Coronary artery (tissue), 2 donors: ENCODE results near the gene PIK3R1.

Experiments
- DNase-seq: peaks from one replicate; pipeline ENCODE4 v3.0.0-alpha.2; 2017; ENCODE audit warnings: low spot score
- H3K27ac ChIP-seq, 2 donors: fragments of 200-600 bp; sonication (generic); one replicate each; pipeline ENCODE4 v1.5.1; 2016 to 2019
- H3K4me3 ChIP-seq: fragments of 200-600 bp; sonication (generic); 2 replicates; pipeline ENCODE4 v1.5.1; 2016; ENCODE audit warnings: mild to moderate bottlenecking, moderate library complexity
- TF ChIP-seq, protein P1 (sequence below): fragments of 200-600 bp; sonication (generic); IDR thresholded peaks from one replicate; pipeline ENCODE4 v1.5.1; 2019; ENCODE audit warnings: antibody characterized with exemption

Gene PIK3R1

DNA sequence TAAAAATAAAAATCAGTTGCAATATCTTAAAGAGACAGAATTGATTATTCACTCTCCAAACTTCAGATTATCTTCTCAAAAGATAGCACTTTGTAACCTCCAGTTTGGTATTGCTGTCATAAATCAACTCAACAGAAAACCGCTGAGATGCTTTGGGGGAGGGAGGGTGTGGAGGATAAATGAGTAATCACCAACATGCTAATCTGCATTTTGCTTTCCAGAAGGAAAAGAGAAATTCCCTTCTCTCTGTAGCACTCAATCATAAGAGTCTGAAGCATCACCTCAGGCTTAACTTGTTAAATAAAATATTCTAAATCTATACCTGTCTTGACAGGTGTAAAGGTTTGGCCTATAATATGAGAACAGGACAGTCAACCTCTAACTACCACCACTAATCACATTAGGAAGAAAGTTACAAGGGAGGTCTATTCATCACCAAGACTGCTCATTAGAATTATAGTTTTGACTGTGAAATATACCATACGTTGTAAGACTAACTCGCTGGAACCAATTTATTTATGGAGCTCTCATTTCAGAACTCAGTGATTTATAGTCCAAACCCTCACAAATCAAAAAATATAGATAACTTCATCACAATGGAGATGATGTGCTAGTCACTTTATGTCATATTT is 89.0 kb downstream of the PIK3R1 start:
- Histone ChIP-seq H3K27ac (no peak overlapping the region), H3K4me3 (no peak overlapping the region)
- DNase-seq: no peak
- TF ChIP-seq, protein P1, sequence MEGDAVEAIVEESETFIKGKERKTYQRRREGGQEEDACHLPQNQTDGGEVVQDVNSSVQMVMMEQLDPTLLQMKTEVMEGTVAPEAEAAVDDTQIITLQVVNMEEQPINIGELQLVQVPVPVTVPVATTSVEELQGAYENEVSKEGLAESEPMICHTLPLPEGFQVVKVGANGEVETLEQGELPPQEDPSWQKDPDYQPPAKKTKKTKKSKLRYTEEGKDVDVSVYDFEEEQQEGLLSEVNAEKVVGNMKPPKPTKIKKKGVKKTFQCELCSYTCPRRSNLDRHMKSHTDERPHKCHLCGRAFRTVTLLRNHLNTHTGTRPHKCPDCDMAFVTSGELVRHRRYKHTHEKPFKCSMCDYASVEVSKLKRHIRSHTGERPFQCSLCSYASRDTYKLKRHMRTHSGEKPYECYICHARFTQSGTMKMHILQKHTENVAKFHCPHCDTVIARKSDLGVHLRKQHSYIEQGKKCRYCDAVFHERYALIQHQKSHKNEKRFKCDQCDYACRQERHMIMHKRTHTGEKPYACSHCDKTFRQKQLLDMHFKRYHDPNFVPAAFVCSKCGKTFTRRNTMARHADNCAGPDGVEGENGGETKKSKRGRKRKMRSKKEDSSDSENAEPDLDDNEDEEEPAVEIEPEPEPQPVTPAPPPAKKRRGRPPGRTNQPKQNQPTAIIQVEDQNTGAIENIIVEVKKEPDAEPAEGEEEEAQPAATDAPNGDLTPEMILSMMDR: no peak

DNA sequence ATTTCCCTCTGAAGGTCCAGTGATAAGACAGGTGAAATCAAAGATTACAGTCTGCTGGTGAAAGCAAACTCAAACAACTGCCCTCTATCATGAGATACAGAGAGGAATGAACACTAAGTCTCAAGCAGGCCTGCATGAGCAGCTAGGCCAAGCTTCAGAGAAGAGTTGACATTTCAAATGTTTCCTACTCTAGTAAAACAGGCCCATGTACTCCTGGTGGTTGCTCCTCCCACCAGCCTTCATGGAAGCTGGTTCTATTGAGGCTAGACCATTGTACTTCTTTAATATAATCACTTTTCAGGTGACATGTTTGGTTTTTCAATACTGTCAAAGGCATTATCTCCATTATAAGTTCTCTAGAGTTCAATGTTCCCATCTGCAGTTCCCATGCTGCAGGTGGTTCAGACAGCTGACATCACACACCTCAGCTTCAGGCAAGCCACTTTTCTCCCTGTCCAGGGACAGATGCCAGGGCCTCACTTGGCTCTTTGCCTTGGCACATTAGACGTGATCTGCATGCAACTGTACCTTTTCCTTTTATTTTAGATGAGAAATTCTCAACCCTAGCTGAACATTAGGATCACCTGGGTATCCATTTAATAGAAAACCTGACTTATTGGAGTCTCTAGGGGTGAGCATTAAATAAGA is 89.8 kb downstream of the PIK3R1 start:
- DNase-seq: no peak
- Histone ChIP-seq H3K4me3 (no peak overlapping the region), H3K27ac (no peak overlapping the region)
- TF ChIP-seq, protein P1: no peak

DNA sequence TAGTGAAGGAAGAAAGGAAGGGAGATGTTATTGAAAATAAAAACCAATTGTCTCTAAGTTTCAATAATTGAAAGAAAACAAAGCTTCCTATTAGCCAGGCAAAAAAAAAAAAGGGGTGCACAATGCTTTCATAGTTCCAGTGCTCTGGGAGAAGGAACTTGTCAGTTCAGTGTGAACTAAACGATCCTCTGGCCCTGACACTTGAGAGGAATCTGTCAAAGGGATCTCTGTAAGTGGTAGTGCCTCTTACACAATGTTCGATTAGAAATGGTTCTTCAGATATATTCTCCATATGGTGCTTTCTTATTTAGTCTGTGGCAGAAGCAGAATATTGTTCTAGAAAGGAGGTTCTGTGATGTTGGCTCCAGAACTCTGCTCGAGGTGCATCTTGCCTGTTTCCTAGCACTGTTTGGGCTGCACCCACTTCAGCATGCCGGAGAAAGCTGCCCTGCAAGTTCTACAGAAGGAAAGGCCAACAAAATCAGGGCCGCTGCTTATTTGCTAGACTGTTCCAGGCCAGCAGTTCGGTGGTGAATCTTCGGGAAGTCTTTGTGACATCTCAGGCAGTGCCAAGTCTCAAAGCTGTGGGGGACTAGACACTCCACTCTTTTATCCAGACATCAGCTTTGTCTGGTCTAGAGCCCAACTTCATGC is 90.9 kb downstream of the PIK3R1 start:
- DNase-seq: no peak
- no peak overlapping the region for H3K27ac ChIP-seq
- H3K4me3 ChIP-seq: no peak overlapping the region
- TF ChIP-seq, protein P1: no peak

DNA sequence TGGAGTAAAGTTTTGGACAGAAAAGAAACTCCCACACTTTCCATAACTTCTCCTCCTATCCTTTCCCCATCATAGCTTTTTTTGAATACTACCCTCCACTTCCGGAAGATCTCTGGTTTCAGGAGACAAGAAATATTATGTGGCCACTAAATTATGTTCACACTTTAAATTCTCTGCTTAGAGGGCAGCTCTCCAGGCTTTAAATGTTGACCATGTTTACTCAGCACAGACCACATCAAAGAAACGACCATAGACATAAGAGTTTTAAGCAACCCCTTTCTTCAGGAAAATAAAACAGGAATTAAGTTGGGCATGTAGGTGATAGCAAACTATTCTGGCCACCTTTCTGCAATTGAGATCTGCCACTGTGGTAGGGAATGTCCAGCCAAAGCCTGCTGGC is 97.8 kb downstream of the PIK3R1 start:
- TF ChIP-seq, protein P1: no peak
- Histone ChIP-seq H3K4me3 (no peak overlapping the region), H3K27ac (no peak overlapping the region)
- no peak for DNase-seq

DNA sequence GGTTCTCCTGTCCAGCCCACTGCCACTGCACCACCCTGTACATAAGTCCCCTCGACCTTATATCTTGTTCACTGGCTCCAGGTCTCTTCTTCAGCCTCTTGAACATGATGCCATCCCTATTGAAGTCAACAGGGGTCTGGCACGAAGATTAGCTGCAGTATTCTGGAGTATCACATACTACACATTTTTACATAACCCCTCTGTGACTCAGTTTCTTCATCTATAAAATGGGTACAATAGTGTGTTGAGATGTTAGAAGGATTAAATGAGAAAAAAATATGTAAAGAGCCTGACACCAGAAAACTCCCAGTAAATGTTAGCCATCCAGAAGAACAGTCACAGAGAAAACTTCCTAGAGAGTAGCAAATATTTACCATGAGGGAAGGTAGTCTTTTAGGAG is 98.9 kb downstream of the PIK3R1 start:
- TF ChIP-seq, protein P1: no peak
- Histone ChIP-seq H3K27ac (no peak overlapping the region), H3K4me3 (no peak overlapping the region)
- no peak for DNase-seq

DNA sequence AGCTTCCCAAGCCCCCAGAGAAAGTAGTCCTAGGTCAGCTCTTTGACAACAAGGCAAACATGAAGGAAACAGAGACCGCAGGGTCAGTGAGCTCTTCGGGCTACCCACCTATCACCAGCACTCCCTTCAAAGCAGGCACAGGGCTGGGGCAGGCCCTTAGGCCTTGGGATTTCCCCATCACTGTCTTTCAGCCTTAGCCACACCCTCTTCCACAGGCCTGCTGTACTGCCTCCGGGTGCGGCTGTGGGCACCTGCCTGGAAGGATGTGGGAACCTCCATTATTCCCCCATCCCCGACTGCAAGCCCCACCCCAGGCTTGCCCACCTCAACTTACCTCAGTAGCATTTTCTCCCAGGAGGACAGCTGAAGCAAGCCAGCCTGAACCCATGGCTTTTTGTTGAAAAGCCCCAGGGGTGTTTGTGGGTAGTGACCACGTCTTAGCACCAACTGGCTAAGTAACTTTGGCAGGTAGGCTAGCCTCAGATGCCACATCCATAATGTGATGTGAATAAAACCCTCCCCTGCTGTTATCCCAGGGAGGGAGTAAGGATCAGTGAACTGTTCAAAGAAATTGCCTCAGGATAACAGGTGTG is 100.2 kb downstream of the PIK3R1 start:
- no peak overlapping the region for H3K4me3 ChIP-seq
- H3K27ac ChIP-seq: no peak overlapping the region
- no peak for DNase-seq
- TF ChIP-seq, protein P1: no peak
